Breast epithelium (tissue), 3 donors: ENCODE measurements around the gene MPDU1.

Experiments used
- POLR2A ChIP-seq: fragments of 450-650 bp; IDR thresholded peaks from one replicate; pipeline ENCODE4 v1.6.1; 2016; ENCODE audit warnings: antibody characterized with exemption, mild to moderate bottlenecking, moderate library complexity
- POLR2AphosphoS5 ChIP-seq, 3 donors: sonication (generic); formaldehyde crosslinking; IDR thresholded peaks; one replicate each; pipeline ENCODE4 v1.6.1; 2017; ENCODE audit warnings: antibody characterized with exemption in 3 of 3
- TF ChIP-seq, protein P1 (sequence below), 3 donors: fragments of 450-650 bp; IDR thresholded peaks; one replicate each; pipeline ENCODE4 v1.5.1; 2016 to 2017; ENCODE audit warnings: antibody characterized with exemption in 3 of 3, mild to moderate bottlenecking in 3 of 3, moderate library complexity in 3 of 3

DNA sequence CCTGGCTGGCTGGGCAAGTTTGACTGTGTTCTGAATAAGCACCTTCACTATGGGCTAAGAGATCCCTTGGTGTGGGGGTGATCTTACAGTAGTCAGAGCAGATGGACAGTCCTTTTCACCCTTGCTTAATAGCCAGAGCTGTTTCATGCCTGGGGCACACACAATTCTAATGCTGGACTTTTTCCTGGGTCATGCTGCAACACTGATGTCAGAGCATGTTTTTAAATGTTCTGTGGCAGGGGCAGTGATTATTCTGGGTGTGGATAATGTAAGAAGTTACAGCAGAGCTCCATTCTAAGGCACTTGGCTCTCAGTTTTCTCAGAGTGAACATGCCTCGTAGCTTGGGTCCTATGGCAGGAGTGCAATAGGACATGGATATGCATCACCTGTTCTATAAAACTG, 8.2 kb upstream of the MPDU1 start:
- TF ChIP-seq, protein P1, sequence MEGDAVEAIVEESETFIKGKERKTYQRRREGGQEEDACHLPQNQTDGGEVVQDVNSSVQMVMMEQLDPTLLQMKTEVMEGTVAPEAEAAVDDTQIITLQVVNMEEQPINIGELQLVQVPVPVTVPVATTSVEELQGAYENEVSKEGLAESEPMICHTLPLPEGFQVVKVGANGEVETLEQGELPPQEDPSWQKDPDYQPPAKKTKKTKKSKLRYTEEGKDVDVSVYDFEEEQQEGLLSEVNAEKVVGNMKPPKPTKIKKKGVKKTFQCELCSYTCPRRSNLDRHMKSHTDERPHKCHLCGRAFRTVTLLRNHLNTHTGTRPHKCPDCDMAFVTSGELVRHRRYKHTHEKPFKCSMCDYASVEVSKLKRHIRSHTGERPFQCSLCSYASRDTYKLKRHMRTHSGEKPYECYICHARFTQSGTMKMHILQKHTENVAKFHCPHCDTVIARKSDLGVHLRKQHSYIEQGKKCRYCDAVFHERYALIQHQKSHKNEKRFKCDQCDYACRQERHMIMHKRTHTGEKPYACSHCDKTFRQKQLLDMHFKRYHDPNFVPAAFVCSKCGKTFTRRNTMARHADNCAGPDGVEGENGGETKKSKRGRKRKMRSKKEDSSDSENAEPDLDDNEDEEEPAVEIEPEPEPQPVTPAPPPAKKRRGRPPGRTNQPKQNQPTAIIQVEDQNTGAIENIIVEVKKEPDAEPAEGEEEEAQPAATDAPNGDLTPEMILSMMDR (IDR thresholded peaks at IDR 0.05) = no peak
- TF ChIP-seq POLR2AphosphoS5 (IDR thresholded peaks at IDR 0.05) (no peak), POLR2A (no peak)
